Measurements from ENCODE around the gene BAG5. TPM values are rescaled to one million over a fixed set of nuclear protein-coding genes. Genes with fewer than 3 reads are reported as not detected.
A peak's percentile ranks its signal among the peaks of the same experiment; 100 is the strongest.

Gene BAG5
- total RNA-seq, 4 donors from 2014 or later: 40.3 to 44.3 (median 43.1) TPM

- no peak for TF ChIP-seq CTCF (IDR thresholded peaks at IDR 0.05)
- no peak for TF ChIP-seq POLR2A (IDR thresholded peaks at IDR 0.05)
- H3K4me3 ChIP-seq (ENCODE audit: low read depth, poor library complexity, severe bottlenecking): no peak overlapping the region
- intact Hi-C loops (cut with DNase I; ENCODE audit: low total_unique reads): loop anchor here (5.0 kb wide), 1 partner anchor 1290 kb away; no protein-coding TSS in a partner anchor
- peak; percentile 63 to 88 for DNase-seq (ENCODE audit: low spot score in 2 of 2)
- 66 to 69% methylated on average over 19 to 22 of the region's 26 CpGs for WGBS, 2 donors
These were observed 19.7 kb upstream of the BAG5 start for GRCh38 chr14:103581954-103582703.

- 86 to 89% methylated on average over 11 of the region's 11 CpGs for WGBS, 2 donors
- DNase-seq (ENCODE audit: low spot score in 2 of 2): no peak
- TF ChIP-seq CTCF (IDR thresholded peaks at IDR 0.05): no peak
- no peak for TF ChIP-seq POLR2A (IDR thresholded peaks at IDR 0.05)
- intact Hi-C loops (cut with DNase I; ENCODE audit: low total_unique reads): loop anchor here (5.0 kb wide), 1 partner anchor 1289 kb away; no protein-coding TSS in a partner anchor
- H3K4me3 ChIP-seq (ENCODE audit: low read depth, poor library complexity, severe bottlenecking): no peak overlapping the region
These were observed 18.7 kb upstream of the BAG5 start for GRCh38 chr14:103581206-103581605.

GRCh38 chr14:103578401-103579075 is 16.1 kb upstream of the BAG5 start:
- WGBS, 2 donors: 94% methylated on average over 12 of the region's 12 CpGs
- TF ChIP-seq CTCF (IDR thresholded peaks at IDR 0.05) (no peak), POLR2A (IDR thresholded peaks at IDR 0.05) (no peak)
- DNase-seq (ENCODE audit: low spot score in 2 of 2): no peak
- no peak overlapping the region for H3K4me3 ChIP-seq (ENCODE audit: low read depth, poor library complexity, severe bottlenecking)
- intact Hi-C loops (cut with DNase I; ENCODE audit: low total_unique reads): loop anchor here (10.0 kb wide), 1 partner anchor 126 kb away; no protein-coding TSS in a partner anchor

GRCh38 chr14:103576371-103577024 is 14.0 kb upstream of the BAG5 start:
- TF ChIP-seq CTCF (IDR thresholded peaks at IDR 0.05) (no peak), POLR2A (IDR thresholded peaks at IDR 0.05) (no peak)
- DNase-seq (ENCODE audit: low spot score in 2 of 2): peak; percentile 91 to 97
- intact Hi-C loops (cut with DNase I; ENCODE audit: low total_unique reads): loop anchor here (10.0 kb wide), 1 partner anchor 128 kb away; no protein-coding TSS in a partner anchor
- 14 to 16% methylated on average over 9 of the region's 9 CpGs for WGBS, 2 donors
- H3K4me3 ChIP-seq (ENCODE audit: low read depth, poor library complexity, severe bottlenecking): no peak overlapping the region

- H3K4me3 ChIP-seq (ENCODE audit: low read depth, poor library complexity, severe bottlenecking): no peak overlapping the region
- intact Hi-C loops (cut with DNase I; ENCODE audit: low total_unique reads): loop anchor here (10.0 kb wide), 1 partner anchor 130 kb away; no protein-coding TSS in a partner anchor
- DNase-seq (ENCODE audit: low spot score in 2 of 2): no peak
- TF ChIP-seq CTCF (IDR thresholded peaks at IDR 0.05) (no peak), POLR2A (IDR thresholded peaks at IDR 0.05) (no peak)
- WGBS, 2 donors: 87% methylated on average over 18 of the region's 18 CpGs
These were observed 12.3 kb upstream of the BAG5 start for GRCh38 chr14:103574707-103575285.
